Stomach smooth muscle (tissue), 2 donors: Measurements from ENCODE around the gene ARPC5L.

ENCODE experiments used
- H3K27ac ChIP-seq: one replicate; pipeline ENCODE4 v1.7.0; 2013; ENCODE audit warnings: mild to moderate bottlenecking, low read length, inconsistent platforms
- H3K27me3 ChIP-seq, 2 donors: one replicate each; pipeline ENCODE4 v1.7.0; 2013; ENCODE audit warnings: low read length in 2 of 2; ENCODE audit not compliant: insufficient read depth in 2 of 2, control insufficient read depth in 1 of 2
- H3K36me3 ChIP-seq, 2 donors: one replicate each; pipeline ENCODE4 v1.7.0; 2013; ENCODE audit warnings: low read length in 2 of 2; ENCODE audit not compliant: control insufficient read depth in 2 of 2, insufficient read depth in 2 of 2
- H3K4me1 ChIP-seq: one replicate; pipeline ENCODE4 v1.7.0; 2013; ENCODE audit warnings: low read length; ENCODE audit not compliant: control insufficient read depth, insufficient read depth
- H3K4me3 ChIP-seq, 2 donors: one replicate each; pipeline ENCODE4 v1.7.0; 2013; ENCODE audit warnings: low read length in 2 of 2
- H3K9ac ChIP-seq, 2 donors: one replicate each; pipeline ENCODE4 v1.7.0; 2013; ENCODE audit warnings: low read length in 2 of 2, mild to moderate bottlenecking in 1 of 2
- H3K9me3 ChIP-seq, 2 donors: one replicate each; pipeline ENCODE4 v1.7.0; 2013; ENCODE audit warnings: low read length in 2 of 2; ENCODE audit not compliant: control insufficient read depth in 2 of 2
- donor health status: healthy.
- donor health status: Pancreatic carcinoma.

ARPC5L gene

DNA sequence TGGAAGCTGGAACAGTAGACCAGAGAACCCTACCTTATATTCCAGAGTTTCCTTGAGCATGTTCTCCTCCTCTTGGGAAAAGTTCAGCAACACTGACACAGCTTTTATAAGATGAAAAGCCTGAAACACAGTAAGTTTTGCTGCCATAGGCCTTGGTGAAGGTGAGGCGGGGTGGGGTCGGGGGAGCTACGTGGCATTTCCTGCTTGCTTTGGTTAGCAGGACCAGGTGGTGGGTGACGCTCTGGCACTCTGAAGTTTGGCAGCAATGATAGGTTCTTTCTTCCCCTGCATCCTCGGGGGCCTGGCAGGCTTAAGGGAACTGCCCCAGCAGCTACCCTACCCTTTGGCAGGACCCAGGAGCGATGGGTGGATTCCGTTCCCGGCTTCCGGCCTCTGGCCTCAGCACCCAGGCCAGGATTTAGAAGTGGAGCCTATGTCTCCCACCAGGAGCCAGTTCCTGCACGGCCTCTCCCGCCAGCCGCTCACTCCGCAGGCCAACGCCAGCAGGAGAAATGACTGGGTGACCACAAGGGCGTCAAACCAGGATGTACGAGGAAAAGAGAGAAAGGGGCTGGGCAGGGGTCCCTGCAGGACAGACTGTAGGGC, 19.3 kb downstream of the ARPC5L start:
- Histone ChIP-seq H3K4me1 (no peaks in the 10 kb centered on the region), H3K27me3 (no peaks in the 10 kb centered on the region), H3K9ac (no peak overlapping the region), H3K9me3 (no peaks in the 10 kb centered on the region), H3K36me3 (peaks cover 58 to 69% of the 10 kb centered on the region in 2 donors), H3K4me3 (no peak overlapping the region), H3K27ac (no peak overlapping the region)

DNA sequence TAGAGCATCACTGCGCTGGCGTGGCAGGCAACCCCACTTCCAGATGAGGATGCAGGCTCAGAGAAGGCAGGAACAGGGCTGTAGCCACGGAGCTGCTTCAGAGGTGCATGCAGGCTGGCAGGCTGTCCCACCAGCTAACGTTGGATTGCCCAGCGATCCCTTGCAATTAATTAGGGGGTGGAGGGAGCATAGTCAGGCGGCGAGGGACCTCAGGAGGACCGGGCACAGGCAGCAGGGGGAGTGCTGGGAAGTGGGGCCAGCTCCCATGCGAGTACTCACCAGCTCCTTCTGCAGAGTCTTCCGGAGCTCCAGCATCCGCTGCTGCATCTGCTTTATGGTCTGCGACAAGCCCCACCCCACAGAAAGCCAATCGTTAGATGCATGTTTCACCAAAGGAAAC, 20.3 kb downstream of the ARPC5L start:
- no peak overlapping the region for H3K9ac ChIP-seq
- H3K36me3 ChIP-seq = peaks cover 57 to 70% of the 10 kb centered on the region in 2 donors
- no peak overlapping the region for H3K4me3 ChIP-seq
- H3K9me3 ChIP-seq = no peaks in the 10 kb centered on the region
- H3K4me1 ChIP-seq = no peaks in the 10 kb centered on the region
- H3K27ac ChIP-seq = no peak overlapping the region
- H3K27me3 ChIP-seq = no peaks in the 10 kb centered on the region

DNA sequence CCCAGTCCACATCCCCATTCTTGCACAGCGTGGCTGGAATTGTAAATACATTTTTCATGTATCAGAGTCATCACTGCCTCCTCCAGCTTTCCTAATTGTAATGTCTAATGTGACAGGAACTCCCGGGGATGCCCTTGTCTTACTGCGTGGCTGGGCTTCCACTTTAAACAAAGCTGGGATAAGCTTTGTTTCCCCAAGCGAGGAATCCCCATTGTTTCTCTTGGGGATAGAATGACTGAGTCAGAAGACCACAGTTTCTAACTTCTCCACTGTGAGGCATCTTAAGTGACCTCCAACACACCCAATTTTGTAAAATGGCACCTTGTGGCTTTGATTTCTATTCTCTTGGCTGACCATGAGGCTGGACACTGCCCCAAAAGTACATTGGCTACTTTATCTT, 22.4 kb downstream of the ARPC5L start:
- Histone ChIP-seq H3K27ac (no peak overlapping the region), H3K4me3 (no peak overlapping the region), H3K27me3 (no peaks in the 10 kb centered on the region), H3K4me1 (no peaks in the 10 kb centered on the region), H3K9me3 (no peaks in the 10 kb centered on the region), H3K9ac (no peak overlapping the region), H3K36me3 (peaks cover 51 to 74% of the 10 kb centered on the region in 2 donors)

DNA sequence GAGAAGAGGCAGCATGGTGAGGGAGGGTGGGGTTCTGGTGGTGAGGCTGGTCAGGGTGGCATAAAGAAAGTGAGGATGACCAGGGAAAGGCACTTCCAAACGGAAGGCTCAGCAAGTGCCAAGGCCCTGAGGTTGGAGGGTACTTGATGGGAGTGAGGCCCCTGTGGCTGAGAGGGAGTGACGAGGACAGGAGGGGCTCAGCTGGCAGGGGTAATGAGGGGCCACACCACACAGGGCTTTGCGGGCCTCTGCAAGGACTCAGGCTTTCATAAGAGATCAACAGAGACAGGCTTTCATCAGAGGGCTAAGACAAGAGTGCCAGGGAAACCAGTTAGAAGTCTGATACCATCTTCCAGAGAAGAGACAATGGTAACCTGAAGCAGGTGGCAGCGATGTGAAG, 23.6 kb downstream of the ARPC5L start:
- H3K9ac ChIP-seq = no peak overlapping the region
- H3K27ac ChIP-seq = no peak overlapping the region
- peaks cover 53 to 71% of the 10 kb centered on the region in 2 donors for H3K36me3 ChIP-seq
- no peaks in the 10 kb centered on the region for H3K27me3 ChIP-seq
- H3K9me3 ChIP-seq = no peaks in the 10 kb centered on the region
- no peaks in the 10 kb centered on the region for H3K4me1 ChIP-seq
- H3K4me3 ChIP-seq = no peak overlapping the region

DNA sequence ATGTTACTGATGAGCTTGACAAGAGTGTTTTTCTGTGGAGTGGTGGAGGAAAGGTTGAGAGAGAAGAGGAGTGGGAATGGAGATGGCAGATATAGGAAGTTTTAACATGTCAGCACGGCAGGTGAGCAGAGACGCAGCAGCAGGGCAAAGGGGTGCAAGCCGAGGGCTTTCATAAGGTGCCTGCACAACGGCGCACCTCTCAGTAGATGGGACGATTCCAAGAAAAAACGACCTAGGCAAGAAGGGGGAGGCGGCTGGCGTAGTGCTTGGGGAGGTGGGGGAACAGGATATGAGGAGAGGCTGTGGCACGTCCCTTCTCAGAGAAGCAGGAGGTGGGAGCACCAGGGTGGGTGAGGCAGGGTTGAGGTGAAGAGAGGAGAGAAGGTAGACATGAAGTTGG, 24.5 kb downstream of the ARPC5L start:
- H3K4me3 ChIP-seq = no peak overlapping the region
- H3K9me3 ChIP-seq = no peaks in the 10 kb centered on the region
- H3K36me3 ChIP-seq = peaks cover 52 to 68% of the 10 kb centered on the region in 2 donors
- no peak overlapping the region for H3K9ac ChIP-seq
- no peaks in the 10 kb centered on the region for H3K27me3 ChIP-seq
- H3K4me1 ChIP-seq = no peaks in the 10 kb centered on the region
- H3K27ac ChIP-seq = no peak overlapping the region

DNA sequence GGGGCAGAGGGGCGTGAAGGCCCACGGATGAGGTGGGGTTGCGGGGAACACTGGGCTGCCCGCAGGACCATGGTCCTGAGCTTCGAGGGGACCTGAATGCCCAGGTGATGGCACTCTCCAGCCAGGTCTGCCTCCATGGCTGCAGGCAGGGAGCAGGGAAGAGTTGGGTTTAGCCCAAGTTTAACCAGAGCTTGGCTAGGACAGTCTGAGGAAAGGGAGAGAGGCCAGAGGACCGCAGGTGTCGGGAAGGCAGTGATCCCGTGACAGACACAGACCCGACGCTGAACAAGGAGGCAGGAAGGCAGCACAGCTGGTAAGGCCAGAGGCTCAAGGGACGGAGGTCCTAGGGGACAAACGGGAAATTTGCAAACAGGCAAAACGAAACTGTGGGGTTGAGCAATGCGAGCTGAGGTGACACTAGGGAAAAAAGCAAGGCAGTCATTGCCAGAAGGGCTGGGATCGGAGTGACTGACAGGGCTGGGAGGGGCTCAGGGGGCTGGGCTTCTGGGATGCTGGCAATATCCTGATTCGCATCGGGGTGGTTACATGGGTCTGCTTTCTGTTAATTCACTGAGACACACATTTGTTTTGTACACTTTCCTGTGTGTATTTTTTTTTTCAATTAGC, 25.0 kb downstream of the ARPC5L start:
- no peaks in the 10 kb centered on the region for H3K4me1 ChIP-seq
- H3K27ac ChIP-seq = no peak overlapping the region
- peaks cover 49 to 63% of the 10 kb centered on the region in 2 donors for H3K36me3 ChIP-seq
- no peak overlapping the region for H3K9ac ChIP-seq
- no peak overlapping the region for H3K4me3 ChIP-seq
- H3K27me3 ChIP-seq = no peaks in the 10 kb centered on the region
- no peaks in the 10 kb centered on the region for H3K9me3 ChIP-seq

DNA sequence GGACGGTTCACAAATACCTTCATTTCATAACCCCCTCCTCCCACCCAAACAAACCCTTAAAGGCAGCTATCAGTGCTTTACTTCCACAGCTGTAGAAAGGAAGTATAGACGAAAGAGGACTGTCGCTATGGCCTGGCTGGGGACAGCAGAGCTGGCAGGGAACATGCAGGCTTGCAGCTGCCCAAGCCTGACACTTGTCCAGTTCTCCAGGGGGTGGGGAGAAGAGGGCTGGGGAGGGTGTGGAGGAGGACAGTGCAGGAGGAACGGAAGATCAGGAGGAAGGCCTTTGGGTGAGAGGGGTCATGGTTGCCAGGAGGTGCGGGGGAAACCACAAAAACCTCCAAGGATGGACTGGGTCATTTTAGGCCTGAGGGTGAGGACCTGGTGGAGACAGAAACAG, 25.9 kb downstream of the ARPC5L start:
- Histone ChIP-seq H3K27ac (no peak overlapping the region), H3K4me1 (no peaks in the 10 kb centered on the region), H3K9ac (no peak overlapping the region), H3K36me3 (peaks cover 45 to 56% of the 10 kb centered on the region in 2 donors), H3K4me3 (no peak overlapping the region), H3K9me3 (no peaks in the 10 kb centered on the region), H3K27me3 (no peaks in the 10 kb centered on the region)

DNA sequence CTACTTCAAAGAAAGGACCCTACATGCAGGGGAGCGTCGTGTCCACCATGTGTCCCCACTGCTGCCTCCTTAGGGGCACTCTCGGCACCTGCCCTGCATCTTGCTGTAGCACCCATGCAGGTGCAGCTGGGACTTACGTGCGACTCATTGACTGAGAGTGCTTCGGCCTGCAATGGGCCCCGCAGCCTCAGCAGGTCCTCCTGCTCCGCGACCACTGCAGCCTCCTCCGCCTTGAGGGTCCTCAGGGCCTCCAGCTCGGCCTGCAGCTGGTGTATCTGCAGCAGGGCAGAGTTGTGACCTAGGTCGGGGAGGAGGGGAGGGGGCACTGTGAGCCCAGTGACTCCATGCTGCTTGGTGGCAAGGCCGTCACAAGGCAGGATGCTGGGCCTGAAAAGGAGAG, 27.1 kb downstream of the ARPC5L start:
- Histone ChIP-seq H3K4me3 (no peak overlapping the region), H3K4me1 (no peaks in the 10 kb centered on the region), H3K27me3 (no peaks in the 10 kb centered on the region), H3K36me3 (peaks cover 48 to 59% of the 10 kb centered on the region in 2 donors), H3K27ac (no peak overlapping the region), H3K9ac (no peak overlapping the region), H3K9me3 (no peaks in the 10 kb centered on the region)

DNA sequence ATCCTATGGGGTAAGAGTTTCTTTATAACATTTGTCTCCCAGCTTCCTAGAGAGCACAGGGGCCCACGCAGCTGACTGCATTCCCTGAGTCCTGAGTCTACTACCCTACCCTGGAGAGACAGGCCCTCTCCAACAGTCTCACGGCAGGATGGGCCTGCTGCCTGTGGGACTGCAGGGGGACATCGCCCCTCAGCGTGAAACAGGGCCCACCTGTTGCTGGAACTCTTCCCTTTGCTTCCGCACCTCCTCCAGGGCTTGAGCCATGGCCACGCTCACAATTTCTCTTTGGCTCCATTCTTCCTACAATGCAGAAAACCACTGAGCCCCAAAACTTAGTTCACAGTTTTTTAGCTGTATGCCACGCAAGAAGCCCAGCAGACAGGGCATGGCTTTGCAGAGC, 28.2 kb downstream of the ARPC5L start:
- Histone ChIP-seq H3K36me3 (peaks cover 44 to 55% of the 10 kb centered on the region in 2 donors), H3K4me3 (no peak overlapping the region), H3K9me3 (no peaks in the 10 kb centered on the region), H3K27me3 (no peaks in the 10 kb centered on the region), H3K9ac (no peak overlapping the region), H3K27ac (no peak overlapping the region), H3K4me1 (no peaks in the 10 kb centered on the region)

DNA sequence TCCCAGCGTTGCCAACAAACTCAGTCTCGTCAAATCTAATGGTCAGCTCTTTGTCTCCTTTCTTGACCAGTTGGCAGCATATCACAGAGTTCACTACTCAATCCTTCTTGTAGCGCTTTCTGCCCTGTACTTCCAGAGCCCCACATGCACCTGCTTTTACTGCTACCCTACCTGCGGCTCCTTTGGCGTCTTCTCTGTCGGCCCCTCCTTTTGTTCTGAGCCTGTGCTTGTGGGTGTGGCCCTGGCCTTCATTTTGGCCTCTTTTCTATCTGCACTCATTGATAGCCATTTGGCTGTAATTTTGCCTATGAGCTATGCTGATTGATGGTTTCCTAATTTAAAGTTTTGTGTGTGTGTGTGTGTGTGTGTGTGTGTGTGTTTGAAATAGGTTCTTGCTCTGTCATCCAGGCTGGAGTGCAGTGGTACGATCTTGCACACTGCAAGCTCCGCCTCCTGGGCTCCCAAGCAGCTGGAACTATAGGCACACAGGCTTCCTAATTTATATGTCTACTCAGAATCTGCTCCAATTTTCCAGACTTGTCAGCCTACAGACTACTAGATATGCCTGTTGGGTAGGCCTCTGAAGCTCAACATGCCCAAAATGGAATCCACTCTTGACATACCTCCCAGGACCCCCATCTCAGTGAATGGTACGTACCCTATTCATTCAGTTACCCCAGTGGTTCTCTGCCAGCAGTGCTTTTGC, 32.3 kb downstream of the ARPC5L start:
- Histone ChIP-seq H3K4me3 (no peak overlapping the region), H3K9me3 (no peaks in the 10 kb centered on the region), H3K27me3 (no peaks in the 10 kb centered on the region), H3K4me1 (no peaks in the 10 kb centered on the region), H3K9ac (no peak overlapping the region), H3K27ac (no peak overlapping the region), H3K36me3 (peaks cover 41 to 46% of the 10 kb centered on the region in 2 donors)

DNA sequence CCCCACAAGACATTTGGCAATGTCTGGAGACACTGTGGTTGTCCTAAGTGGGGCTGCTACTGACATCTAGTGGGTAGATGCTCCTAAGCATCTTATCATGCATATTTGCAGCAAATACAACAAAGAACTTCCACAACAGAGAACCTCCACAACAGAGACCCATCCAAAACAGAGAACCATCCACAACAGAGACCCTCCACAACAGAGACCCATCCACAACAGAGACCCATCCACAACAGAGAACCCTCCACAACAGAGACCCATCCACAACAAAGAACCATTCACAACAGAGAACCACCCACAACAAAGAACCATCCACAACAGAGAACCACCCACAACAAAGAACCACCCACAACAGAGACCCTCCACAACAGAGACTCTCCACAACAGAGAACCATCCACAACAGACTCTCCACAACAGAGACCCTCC, 32.8 kb downstream of the ARPC5L start:
- no peaks in the 10 kb centered on the region for H3K4me1 ChIP-seq
- H3K9me3 ChIP-seq = no peaks in the 10 kb centered on the region
- H3K27ac ChIP-seq = no peak overlapping the region
- H3K9ac ChIP-seq = peak overlapping the region in 1 of 2 donors; percentile 55
- no peak overlapping the region for H3K4me3 ChIP-seq
- no peaks in the 10 kb centered on the region for H3K27me3 ChIP-seq
- peaks cover 42 to 46% of the 10 kb centered on the region in 2 donors for H3K36me3 ChIP-seq
